ENCODE results near the gene CHML.

DNA sequence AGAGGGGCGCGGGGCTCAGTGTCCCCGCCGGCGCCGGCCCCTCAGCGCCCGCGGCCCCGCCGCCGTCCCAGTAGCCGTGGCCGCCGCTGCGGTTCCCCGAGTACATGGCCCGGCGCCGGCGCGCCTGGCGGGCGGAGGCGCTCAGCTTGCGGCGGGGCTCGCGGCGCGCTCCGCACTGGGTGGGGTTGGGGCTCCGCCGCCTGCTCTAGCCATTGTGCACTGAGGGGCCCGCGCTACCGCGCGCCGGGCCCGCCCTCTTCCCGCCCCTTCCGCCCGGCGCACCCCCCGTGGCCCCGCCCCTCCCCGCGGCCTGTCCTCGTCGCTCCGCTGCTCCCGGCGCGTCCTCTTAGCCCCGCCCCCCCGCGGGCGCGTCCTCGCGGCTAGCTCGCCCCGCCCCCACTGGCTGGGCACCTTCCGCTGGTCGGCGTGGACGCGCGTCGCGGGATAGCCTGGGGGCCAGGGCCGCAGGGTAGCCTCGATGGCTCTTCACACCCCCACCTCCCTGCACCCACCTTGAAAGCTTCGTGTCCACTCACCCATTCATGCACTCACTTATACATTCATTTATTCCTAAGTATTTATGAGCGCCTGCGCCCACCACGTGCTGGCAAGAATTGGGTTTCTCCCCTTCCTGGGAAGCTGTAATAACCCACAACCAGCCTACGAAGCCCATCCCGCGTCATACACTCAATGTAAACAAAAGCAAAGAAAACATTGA, at the start of gene CHML, which contains the start of gene OPN3:
- TF ChIP-seq YY1 (IDR thresholded peaks at IDR 0.05; ENCODE audit: low read depth, low read length) (peak; percentile 79), POLR2AphosphoS5 (IDR thresholded peaks at IDR 0.05; ENCODE audit: low read length) (peak; percentile 69; the same call in 1 of the 2 replicates)
- TF ChIP-seq, protein P1, sequence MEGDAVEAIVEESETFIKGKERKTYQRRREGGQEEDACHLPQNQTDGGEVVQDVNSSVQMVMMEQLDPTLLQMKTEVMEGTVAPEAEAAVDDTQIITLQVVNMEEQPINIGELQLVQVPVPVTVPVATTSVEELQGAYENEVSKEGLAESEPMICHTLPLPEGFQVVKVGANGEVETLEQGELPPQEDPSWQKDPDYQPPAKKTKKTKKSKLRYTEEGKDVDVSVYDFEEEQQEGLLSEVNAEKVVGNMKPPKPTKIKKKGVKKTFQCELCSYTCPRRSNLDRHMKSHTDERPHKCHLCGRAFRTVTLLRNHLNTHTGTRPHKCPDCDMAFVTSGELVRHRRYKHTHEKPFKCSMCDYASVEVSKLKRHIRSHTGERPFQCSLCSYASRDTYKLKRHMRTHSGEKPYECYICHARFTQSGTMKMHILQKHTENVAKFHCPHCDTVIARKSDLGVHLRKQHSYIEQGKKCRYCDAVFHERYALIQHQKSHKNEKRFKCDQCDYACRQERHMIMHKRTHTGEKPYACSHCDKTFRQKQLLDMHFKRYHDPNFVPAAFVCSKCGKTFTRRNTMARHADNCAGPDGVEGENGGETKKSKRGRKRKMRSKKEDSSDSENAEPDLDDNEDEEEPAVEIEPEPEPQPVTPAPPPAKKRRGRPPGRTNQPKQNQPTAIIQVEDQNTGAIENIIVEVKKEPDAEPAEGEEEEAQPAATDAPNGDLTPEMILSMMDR (IDR thresholded peaks at IDR 0.05 in 2 of 3, conservative IDR thresholded peaks at IDR 0.05 in 1 of 3; ENCODE audit: control insufficient read depth in 2 of 3, extremely low read depth in 1 of 3, insufficient read depth in 1 of 3, low read depth in 3 of 3, low read length in 3 of 3), result no peak

All from GM12878 (cell line).